Sigmoid colon (tissue), 7 donors: ENCODE results near the gene THAP6. TPM values are rescaled to one million over a fixed set of nuclear protein-coding genes. Genes with fewer than 3 reads are reported as not detected.

ENCODE experiments used
- DNase-seq: peaks from one replicate; pipeline ENCODE4 v3.0.0-alpha.2; 2019
- H3K27ac ChIP-seq, 4 donors: fragments of 200-600 bp; sonication (generic); one replicate each; pipeline ENCODE4 v1.5.1; 2016 to 2019; ENCODE audit warnings: mild to moderate bottlenecking in 1 of 4
- H3K27me3 ChIP-seq, 3 donors: fragments of 200-600 bp; sonication (generic); one replicate each; pipeline ENCODE4 v1.5.1; 2019; ENCODE audit warnings: mild to moderate bottlenecking in 1 of 3
- H3K36me3 ChIP-seq, 4 donors: fragments of 200-600 bp; sonication (generic); one replicate each; pipeline ENCODE4 v1.5.1; 2016 to 2019
- H3K4me1 ChIP-seq, 4 donors: fragments of 200-600 bp; sonication (generic); one replicate each; pipeline ENCODE4 v1.5.1; 2017 to 2019
- H3K4me3 ChIP-seq, 4 donors: fragments of 200-600 bp; sonication (generic); one replicate each; pipeline ENCODE4 v1.5.1; 2017 to 2019; ENCODE audit warnings: mild to moderate bottlenecking in 2 of 4, moderate library complexity in 1 of 4
- H3K9me3 ChIP-seq, 4 donors: fragments of 200-600 bp in 3 of 4; sonication (generic) in 3 of 4; one replicate each; pipeline versions ENCODE4 v1.5.1 to v1.6.1; 2013 to 2019
- CTCF ChIP-seq, 4 experiments: fragments of 450-650 bp in 3 of 4; fragments of 200-600 bp in 1 of 4; IDR thresholded peaks; one replicate each; pipeline ENCODE4 v1.5.1; 2016 to 2019; ENCODE audit warnings: antibody characterized with exemption in 4 of 4, mild to moderate bottlenecking in 3 of 4, moderate library complexity in 2 of 4
- EP300 ChIP-seq, 4 donors: sonication (generic); formaldehyde crosslinking; IDR thresholded peaks; one replicate each; pipeline ENCODE4 v1.6.1; 2017; ENCODE audit warnings: antibody characterized with exemption in 4 of 4
- POLR2A ChIP-seq, 2 donors: fragments of 450-650 bp; IDR thresholded peaks; one replicate each; pipeline ENCODE4 v1.6.1; 2016; ENCODE audit warnings: antibody characterized with exemption in 2 of 2, mild to moderate bottlenecking in 2 of 2, moderate library complexity in 2 of 2
- POLR2AphosphoS5 ChIP-seq, 4 donors: sonication (generic); formaldehyde crosslinking; IDR thresholded peaks; one replicate each; pipeline ENCODE4 v1.6.1; 2017; ENCODE audit warnings: antibody characterized with exemption in 4 of 4
- WGBS, 2 donors: extraction: QIAGEN DNeasy Blood & Tissue Kit; methylation state at CpG; one replicate each; pipeline ENCODE4 v1.1.7; 2013; 5-methylcytosine and 5-hydroxymethylcytosine counted together
- intact Hi-C: fragments of 100-400 bp; cut with DNase I; formaldehyde crosslinking; loops from one replicate; pipeline ENCODE4 v1.15.1; 2023
- polyA plus RNA-seq, 3 donors: library from polyadenylated mRNA; stranded (reverse); fragments of 200-250 nt; gene quantifications; one replicate each; pipeline ENCODE4 v1.2.3, GENCODE V29; 2013
- total RNA-seq, 4 donors: library from RNA; depleted of rRNA; stranded (reverse); fragments of >200 nt; gene quantifications; one replicate each; pipeline ENCODE4 v1.1.0, GENCODE V29; 2016
- donor health status: healthy with polysubstance abuse.
- donor health status: Bipolar disorder and iron deficiency.
- donor health status: healthy.

The THAP6 gene
- total and polyA plus RNA-seq, 7 donors = 4.8 to 38.8 (median 17.1) TPM

- no peak for TF ChIP-seq CTCF (IDR thresholded peaks at IDR 0.05)
- TF ChIP-seq POLR2AphosphoS5 (IDR thresholded peaks at IDR 0.05) = no peak
- no peak for TF ChIP-seq POLR2A (IDR thresholded peaks at IDR 0.05)
- no peak for TF ChIP-seq EP300 (IDR thresholded peaks at IDR 0.05)
- Histone ChIP-seq H3K4me1 (no peaks in the 10 kb centered on the region), H3K27ac (no peak overlapping the region), H3K36me3 (peaks cover 5 to 80% (median 10%) of the 10 kb centered on the region in 4 donors), H3K4me3 (no peak overlapping the region), H3K27me3 (no peaks in the 10 kb centered on the region), H3K9me3 (no peaks in the 10 kb centered on the region)
- no peak for DNase-seq
- intact Hi-C loops = loop anchor here (10.0 kb wide), 1 partner anchor 609 kb away; no protein-coding TSS in a partner anchor
- WGBS, 2 donors = 84 to 88% methylated on average over 4 of the region's 4 CpGs
These were observed 30.1 kb upstream of the THAP6 start for GRCh38 chr4:75484190-75484589.

- H3K36me3 ChIP-seq = peaks cover 4 to 66% (median 12%) of the 10 kb centered on the region in 4 donors
- DNase-seq = no peak
- no peak overlapping the region for H3K27ac ChIP-seq
- H3K27me3 ChIP-seq = no peaks in the 10 kb centered on the region
- peaks cover 0 to 11% (median 5%) of the 10 kb centered on the region in 4 donors for H3K4me1 ChIP-seq
- intact Hi-C loops = loop anchor here (5.0 kb wide), 1 partner anchor 558 kb away; the partner anchor contains the start of gene PARM1
- 62 to 69% methylated on average over 2 of the region's 2 CpGs for WGBS, 2 donors
- no peak overlapping the region for H3K4me3 ChIP-seq
- TF ChIP-seq CTCF (IDR thresholded peaks at IDR 0.05) (peak in 1 of 4 experiments; percentile 10), POLR2AphosphoS5 (IDR thresholded peaks at IDR 0.05) (no peak), POLR2A (IDR thresholded peaks at IDR 0.05) (no peak), EP300 (IDR thresholded peaks at IDR 0.05) (no peak)
- no peaks in the 10 kb centered on the region for H3K9me3 ChIP-seq
These were observed 24.1 kb upstream of the THAP6 start for GRCh38 chr4:75490155-75490554.

GRCh38 chr4:75494563-75494962 is 19.7 kb upstream of the THAP6 start:
- H3K4me3 ChIP-seq = no peak overlapping the region
- peak in 3 of 4 donors; percentile 26 to 67 (median 47) for TF ChIP-seq POLR2AphosphoS5 (IDR thresholded peaks at IDR 0.05)
- no peak for TF ChIP-seq POLR2A (IDR thresholded peaks at IDR 0.05)
- no peak for TF ChIP-seq EP300 (IDR thresholded peaks at IDR 0.05)
- TF ChIP-seq CTCF (IDR thresholded peaks at IDR 0.05) = no peak
- H3K36me3 ChIP-seq = peaks cover under 1 to 54% (median 5%) of the 10 kb centered on the region in 4 donors
- no peaks in the 10 kb centered on the region for H3K9me3 ChIP-seq
- peak overlapping the region in 1 of 4 donors; percentile 35 for H3K27ac ChIP-seq
- 54% methylated on average over 1 of the region's 1 CpG for WGBS, 2 donors
- H3K4me1 ChIP-seq = peaks cover 0 to 27% (median 10%) of the 10 kb centered on the region in 4 donors
- no peaks in the 10 kb centered on the region for H3K27me3 ChIP-seq
- DNase-seq = no peak
- intact Hi-C loops = loop anchor here (5.0 kb wide), 1 partner anchor 562 kb away; the partner anchor contains the start of gene PARM1

- TF ChIP-seq POLR2A (IDR thresholded peaks at IDR 0.05) (no peak), CTCF (IDR thresholded peaks at IDR 0.05) (no peak), POLR2AphosphoS5 (IDR thresholded peaks at IDR 0.05) (no peak), EP300 (IDR thresholded peaks at IDR 0.05) (no peak)
- 86 to 90% methylated on average over 2 of the region's 2 CpGs for WGBS, 2 donors
- Histone ChIP-seq H3K4me1 (peaks cover 0 to 27% (median 10%) of the 10 kb centered on the region in 4 donors), H3K27ac (no peak overlapping the region), H3K9me3 (no peaks in the 10 kb centered on the region), H3K36me3 (peaks cover 0 to 51% (median 4%) of the 10 kb centered on the region in 4 donors), H3K4me3 (no peak overlapping the region), H3K27me3 (no peaks in the 10 kb centered on the region)
- DNase-seq = no peak
- intact Hi-C loops = no loop called here
These were observed 18.8 kb upstream of the THAP6 start for GRCh38 chr4:75495476-75495875.

- 85 to 91% methylated on average over 2 of the region's 2 CpGs for WGBS, 2 donors
- intact Hi-C loops = no loop called here
- H3K36me3 ChIP-seq = peaks cover 0 to 43% (median under 1%) of the 10 kb centered on the region in 4 donors
These were observed 17.9 kb upstream of the THAP6 start for GRCh38 chr4:75496406-75496805.

More at GRCh38 chr4:75496406-75496805, 17.9 kb upstream of the THAP6 start:
- peaks cover 0 to 27% (median 10%) of the 10 kb centered on the region in 4 donors for H3K4me1 ChIP-seq
- no peak for DNase-seq
- no peaks in the 10 kb centered on the region for H3K9me3 ChIP-seq
- TF ChIP-seq EP300 (IDR thresholded peaks at IDR 0.05) (no peak), CTCF (IDR thresholded peaks at IDR 0.05) (no peak), POLR2A (IDR thresholded peaks at IDR 0.05) (no peak), POLR2AphosphoS5 (IDR thresholded peaks at IDR 0.05) (no peak)
- no peak overlapping the region for H3K4me3 ChIP-seq
- H3K27ac ChIP-seq = no peak overlapping the region
- H3K27me3 ChIP-seq = no peaks in the 10 kb centered on the region
